Spleen (tissue), 7 donors: ENCODE data around the gene RGS6.

Experiments
- CTCF ChIP-seq, 11 experiments: fragments of 200-600 bp in 7 of 11; fragments of 450-650 bp in 4 of 11; sonication (generic) in 4 of 11; IDR thresholded peaks in 8 of 11; conservative IDR thresholded peaks in 3 of 11; 1 replicate in 7 of 11; 2 replicates in 4 of 11; pipeline versions ENCODE4 v1.4.0 to v1.8.0; 2016 to 2021; ENCODE audit warnings: antibody characterized with exemption in 11 of 11, inconsistent platforms in 4 of 11, mild to moderate bottlenecking in 1 of 11
- POLR2A ChIP-seq, 3 donors: fragments of 450-650 bp; IDR thresholded peaks; one replicate each; pipeline ENCODE4 v1.5.1; 2017; ENCODE audit warnings: antibody characterized with exemption in 3 of 3, mild to moderate bottlenecking in 1 of 3
- POLR2AphosphoS5 ChIP-seq, 3 donors: sonication (generic); formaldehyde crosslinking; IDR thresholded peaks; one replicate each; pipeline ENCODE4 v1.5.1; 2017; ENCODE audit warnings: antibody characterized with exemption in 3 of 3
- donor health status: DM: no; HTN: no; CAD: no; lungs with moderate emphysema.
- donor health status: DM: no; HTN: no; CAD: no.
- donor health status: DM: no; HTN: no; CAD: no.

DNA sequence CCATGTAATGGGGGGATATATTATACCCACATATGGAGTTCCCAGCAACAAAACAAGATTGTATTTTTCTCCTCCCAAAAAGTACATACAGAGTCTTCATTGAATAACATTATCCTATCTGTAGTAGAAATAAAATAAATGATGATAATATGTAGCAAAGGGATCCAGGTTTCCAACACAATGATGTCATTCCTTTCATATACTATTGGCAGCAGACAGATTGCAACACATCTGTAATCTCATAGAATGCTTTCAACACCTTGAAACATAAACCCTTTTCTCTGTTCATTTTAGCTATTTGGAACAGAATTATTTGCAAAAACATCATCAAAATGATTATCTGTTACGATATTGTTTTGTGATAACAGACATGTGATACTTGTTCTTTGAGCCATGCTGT is 644.0 kb downstream of the RGS6 start:
- TF ChIP-seq POLR2A (IDR thresholded peaks at IDR 0.05) (no peak), CTCF (IDR thresholded peaks at IDR 0.05 in 8 of 11, conservative IDR thresholded peaks at IDR 0.05 in 3 of 11) (no peak), POLR2AphosphoS5 (IDR thresholded peaks at IDR 0.05) (no peak)
